HEK293 (cell line): ENCODE results near the gene MTCL1.

Experiments used
- YY1 ChIP-seq: fragments of 450-650 bp; formaldehyde crosslinking; IDR thresholded peaks from 2 replicates; pipeline ENCODE4 v1.5.1; 2018; ENCODE audit warnings: missing biosample characterization, missing genetic modification characterization
- ZNF114 ChIP-seq: fragments of 450-650 bp; formaldehyde crosslinking; IDR thresholded peaks from 2 replicates; pipeline ENCODE4 v1.5.0; 2017; ENCODE audit warnings: missing biosample characterization, missing genetic modification characterization
- ZNF121 ChIP-seq: fragments of 450-650 bp; formaldehyde crosslinking; IDR thresholded peaks from 2 replicates; pipeline ENCODE4 v1.5.1; 2016; ENCODE audit warnings: missing biosample characterization, missing genetic modification characterization
- ZNF132 ChIP-seq: fragments of 450-650 bp; formaldehyde crosslinking; IDR thresholded peaks from 2 replicates; pipeline ENCODE4 v1.5.1; 2017; ENCODE audit warnings: missing biosample characterization, missing genetic modification characterization, borderline replicate concordance
- ZSCAN16 ChIP-seq: fragments of 450-650 bp; formaldehyde crosslinking; IDR thresholded peaks from 2 replicates; pipeline ENCODE4 v1.5.1; 2016; ENCODE audit warnings: missing biosample characterization, missing genetic modification characterization
- ZSCAN30 ChIP-seq: fragments of 450-650 bp; IDR thresholded peaks from 2 replicates; pipeline ENCODE4 v1.5.1; 2018; ENCODE audit warnings: missing biosample characterization, mild to moderate bottlenecking, missing genetic modification characterization, moderate library complexity
- TF ChIP-seq, protein P1 (sequence below): fragments of 450-650 bp; formaldehyde crosslinking; IDR thresholded peaks from 2 replicates; pipeline ENCODE4 v1.5.1; 2016; ENCODE audit warnings: missing biosample characterization, missing genetic modification characterization
- TF ChIP-seq, protein P2 (sequence below): fragments of 450-650 bp; formaldehyde crosslinking; IDR thresholded peaks from 2 replicates; pipeline ENCODE4 v1.5.1; 2017; ENCODE audit warnings: missing biosample characterization, missing genetic modification characterization
- TF ChIP-seq, protein P3 (sequence below): fragments of 450-650 bp; formaldehyde crosslinking; IDR thresholded peaks from 2 replicates; pipeline ENCODE4 v1.5.1; 2016; ENCODE audit warnings: missing biosample characterization, missing genetic modification characterization
- TF ChIP-seq, protein P4 (sequence below): fragments of 450-650 bp; IDR thresholded peaks from 2 replicates; pipeline ENCODE4 v1.5.1; 2018; ENCODE audit warnings: missing biosample characterization, missing genetic modification characterization

DNA sequence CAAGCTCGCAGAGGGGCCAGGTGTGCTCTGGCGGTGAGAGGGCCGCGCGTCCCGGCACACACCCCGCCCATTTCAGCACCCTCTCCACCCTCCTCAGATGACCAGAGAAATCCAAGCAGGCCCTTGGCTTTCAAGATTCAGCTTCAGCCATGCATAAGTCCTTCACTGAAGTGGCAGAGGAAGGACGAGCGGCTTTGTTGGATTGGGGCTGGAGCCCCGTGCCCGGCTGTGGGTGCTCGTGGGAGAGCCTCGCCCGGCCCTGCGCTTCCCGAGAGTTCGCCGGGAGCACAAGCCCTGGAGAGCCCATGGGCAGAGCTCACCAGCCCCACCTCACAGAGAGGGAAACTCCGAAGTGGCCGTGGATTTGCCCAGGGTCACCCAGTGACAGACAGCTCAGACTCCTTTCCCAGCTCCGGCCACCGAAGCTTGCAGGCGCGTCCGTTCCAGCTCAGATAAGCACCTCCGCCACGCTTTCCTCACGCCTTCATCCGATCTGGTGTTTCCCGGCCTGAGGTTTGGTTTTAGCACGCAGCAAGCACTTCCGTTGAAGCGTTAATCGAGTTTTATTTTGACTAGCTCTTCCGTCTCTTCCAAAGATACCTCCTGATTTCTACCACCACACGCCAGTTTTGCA, 45.6 kb upstream of the MTCL1 start:
- TF ChIP-seq, protein P1, sequence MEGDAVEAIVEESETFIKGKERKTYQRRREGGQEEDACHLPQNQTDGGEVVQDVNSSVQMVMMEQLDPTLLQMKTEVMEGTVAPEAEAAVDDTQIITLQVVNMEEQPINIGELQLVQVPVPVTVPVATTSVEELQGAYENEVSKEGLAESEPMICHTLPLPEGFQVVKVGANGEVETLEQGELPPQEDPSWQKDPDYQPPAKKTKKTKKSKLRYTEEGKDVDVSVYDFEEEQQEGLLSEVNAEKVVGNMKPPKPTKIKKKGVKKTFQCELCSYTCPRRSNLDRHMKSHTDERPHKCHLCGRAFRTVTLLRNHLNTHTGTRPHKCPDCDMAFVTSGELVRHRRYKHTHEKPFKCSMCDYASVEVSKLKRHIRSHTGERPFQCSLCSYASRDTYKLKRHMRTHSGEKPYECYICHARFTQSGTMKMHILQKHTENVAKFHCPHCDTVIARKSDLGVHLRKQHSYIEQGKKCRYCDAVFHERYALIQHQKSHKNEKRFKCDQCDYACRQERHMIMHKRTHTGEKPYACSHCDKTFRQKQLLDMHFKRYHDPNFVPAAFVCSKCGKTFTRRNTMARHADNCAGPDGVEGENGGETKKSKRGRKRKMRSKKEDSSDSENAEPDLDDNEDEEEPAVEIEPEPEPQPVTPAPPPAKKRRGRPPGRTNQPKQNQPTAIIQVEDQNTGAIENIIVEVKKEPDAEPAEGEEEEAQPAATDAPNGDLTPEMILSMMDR (tag by site-specific recombination), result no peak
- TF ChIP-seq, protein P2, sequence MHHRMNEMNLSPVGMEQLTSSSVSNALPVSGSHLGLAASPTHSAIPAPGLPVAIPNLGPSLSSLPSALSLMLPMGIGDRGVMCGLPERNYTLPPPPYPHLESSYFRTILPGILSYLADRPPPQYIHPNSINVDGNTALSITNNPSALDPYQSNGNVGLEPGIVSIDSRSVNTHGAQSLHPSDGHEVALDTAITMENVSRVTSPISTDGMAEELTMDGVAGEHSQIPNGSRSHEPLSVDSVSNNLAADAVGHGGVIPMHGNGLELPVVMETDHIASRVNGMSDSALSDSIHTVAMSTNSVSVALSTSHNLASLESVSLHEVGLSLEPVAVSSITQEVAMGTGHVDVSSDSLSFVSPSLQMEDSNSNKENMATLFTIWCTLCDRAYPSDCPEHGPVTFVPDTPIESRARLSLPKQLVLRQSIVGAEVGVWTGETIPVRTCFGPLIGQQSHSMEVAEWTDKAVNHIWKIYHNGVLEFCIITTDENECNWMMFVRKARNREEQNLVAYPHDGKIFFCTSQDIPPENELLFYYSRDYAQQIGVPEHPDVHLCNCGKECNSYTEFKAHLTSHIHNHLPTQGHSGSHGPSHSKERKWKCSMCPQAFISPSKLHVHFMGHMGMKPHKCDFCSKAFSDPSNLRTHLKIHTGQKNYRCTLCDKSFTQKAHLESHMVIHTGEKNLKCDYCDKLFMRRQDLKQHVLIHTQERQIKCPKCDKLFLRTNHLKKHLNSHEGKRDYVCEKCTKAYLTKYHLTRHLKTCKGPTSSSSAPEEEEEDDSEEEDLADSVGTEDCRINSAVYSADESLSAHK (tag by site-specific recombination), result no peak
- TF ChIP-seq, protein P3, sequence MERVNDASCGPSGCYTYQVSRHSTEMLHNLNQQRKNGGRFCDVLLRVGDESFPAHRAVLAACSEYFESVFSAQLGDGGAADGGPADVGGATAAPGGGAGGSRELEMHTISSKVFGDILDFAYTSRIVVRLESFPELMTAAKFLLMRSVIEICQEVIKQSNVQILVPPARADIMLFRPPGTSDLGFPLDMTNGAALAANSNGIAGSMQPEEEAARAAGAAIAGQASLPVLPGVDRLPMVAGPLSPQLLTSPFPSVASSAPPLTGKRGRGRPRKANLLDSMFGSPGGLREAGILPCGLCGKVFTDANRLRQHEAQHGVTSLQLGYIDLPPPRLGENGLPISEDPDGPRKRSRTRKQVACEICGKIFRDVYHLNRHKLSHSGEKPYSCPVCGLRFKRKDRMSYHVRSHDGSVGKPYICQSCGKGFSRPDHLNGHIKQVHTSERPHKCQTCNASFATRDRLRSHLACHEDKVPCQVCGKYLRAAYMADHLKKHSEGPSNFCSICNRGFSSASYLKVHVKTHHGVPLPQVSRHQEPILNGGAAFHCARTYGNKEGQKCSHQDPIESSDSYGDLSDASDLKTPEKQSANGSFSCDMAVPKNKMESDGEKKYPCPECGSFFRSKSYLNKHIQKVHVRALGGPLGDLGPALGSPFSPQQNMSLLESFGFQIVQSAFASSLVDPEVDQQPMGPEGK (tag by site-specific recombination), result no peak
- no peak for TF ChIP-seq ZNF121 (tag by site-specific recombination)
- no peak for TF ChIP-seq ZSCAN30
- no peak for TF ChIP-seq ZNF132
- TF ChIP-seq, protein P4, sequence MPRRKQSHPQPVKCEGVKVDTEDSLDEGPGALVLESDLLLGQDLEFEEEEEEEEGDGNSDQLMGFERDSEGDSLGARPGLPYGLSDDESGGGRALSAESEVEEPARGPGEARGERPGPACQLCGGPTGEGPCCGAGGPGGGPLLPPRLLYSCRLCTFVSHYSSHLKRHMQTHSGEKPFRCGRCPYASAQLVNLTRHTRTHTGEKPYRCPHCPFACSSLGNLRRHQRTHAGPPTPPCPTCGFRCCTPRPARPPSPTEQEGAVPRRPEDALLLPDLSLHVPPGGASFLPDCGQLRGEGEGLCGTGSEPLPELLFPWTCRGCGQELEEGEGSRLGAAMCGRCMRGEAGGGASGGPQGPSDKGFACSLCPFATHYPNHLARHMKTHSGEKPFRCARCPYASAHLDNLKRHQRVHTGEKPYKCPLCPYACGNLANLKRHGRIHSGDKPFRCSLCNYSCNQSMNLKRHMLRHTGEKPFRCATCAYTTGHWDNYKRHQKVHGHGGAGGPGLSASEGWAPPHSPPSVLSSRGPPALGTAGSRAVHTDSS (tag by site-specific recombination), result no peak
- TF ChIP-seq ZSCAN16 (tag by site-specific recombination), result no peak
- no peak for TF ChIP-seq ZNF114 (tag by site-specific recombination)
- no peak for TF ChIP-seq YY1
